MM.1S (cell line): ENCODE results near the gene MSMP.
A peak's percentile ranks its signal among the peaks of the same experiment; 100 is the strongest.

ENCODE experiments used
- DNase-seq: peaks from one replicate; pipeline ENCODE4 v3.0.0-alpha.2; 2015
- H2AFZ ChIP-seq: fragments of 300-600 bp; sonication (generic); 2 replicates; pipeline ENCODE4 v1.6.0; 2016; ENCODE audit warnings: antibody characterized with exemption, low read length
- H3F3A ChIP-seq: fragments of 300-600 bp; sonication (generic); 2 replicates; pipeline ENCODE4 v1.6.1; 2016; ENCODE audit warnings: mild to moderate bottlenecking, antibody characterized with exemption, low read length, moderate library complexity, mixed read lengths; ENCODE audit not compliant: insufficient read depth
- H3K27ac ChIP-seq: fragments of 300-600 bp; sonication (generic); 2 replicates; pipeline ENCODE4 v1.5.1; 2016; ENCODE audit warnings: mild to moderate bottlenecking, low read length
- H3K27me3 ChIP-seq: fragments of 300-600 bp; sonication (generic); replicated peaks from 2 replicates; pipeline ENCODE4 v1.6.0; 2016; ENCODE audit warnings: low read length; ENCODE audit not compliant: insufficient read depth
- H3K36me3 ChIP-seq: fragments of 300-600 bp; sonication (generic); replicated peaks from 2 replicates; pipeline ENCODE4 v1.6.1; 2016; ENCODE audit warnings: mild to moderate bottlenecking, low read length, mixed read lengths; ENCODE audit not compliant: insufficient read depth
- H3K4me1 ChIP-seq: fragments of 300-600 bp; sonication (generic); 2 replicates; pipeline ENCODE4 v1.6.1; 2016; ENCODE audit warnings: low read length, mixed read lengths
- H3K4me2 ChIP-seq: fragments of 300-600 bp; sonication (generic); 2 replicates; pipeline ENCODE4 v1.6.0; 2016; ENCODE audit warnings: low read depth, low read length
- H3K4me3 ChIP-seq: fragments of 300-600 bp; sonication (generic); 2 replicates; pipeline ENCODE4 v1.5.1; 2016; ENCODE audit warnings: low read length, mixed read lengths
- H3K79me2 ChIP-seq: fragments of 300-600 bp; sonication (generic); 2 replicates; pipeline ENCODE4 v1.6.1; 2016; ENCODE audit warnings: mixed run types, low read length, mixed read lengths
- H3K9ac ChIP-seq: fragments of 300-600 bp; sonication (generic); 2 replicates; pipeline ENCODE4 v1.6.1; 2016; ENCODE audit warnings: low read length, mixed read lengths
- H3K9me2 ChIP-seq: fragments of 300-600 bp; sonication (generic); replicated peaks from 2 replicates; pipeline ENCODE4 v1.6.1; 2016; ENCODE audit warnings: mild to moderate bottlenecking, low read length, mixed read lengths; ENCODE audit not compliant: insufficient read depth
- H3K9me3 ChIP-seq: fragments of 300-600 bp; sonication (generic); replicated peaks from 2 replicates; pipeline ENCODE4 v1.6.1; 2016; ENCODE audit warnings: mild to moderate bottlenecking, low read length, mixed read lengths; ENCODE audit not compliant: insufficient read depth
- H4K20me1 ChIP-seq: fragments of 300-600 bp; sonication (generic); 2 replicates; pipeline ENCODE4 v1.6.1; 2016; ENCODE audit warnings: mild to moderate bottlenecking, low read length, moderate library complexity, mixed read lengths; ENCODE audit not compliant: insufficient read depth
- EZH2 ChIP-seq: fragments of 300-600 bp; sonication (generic); optimal IDR thresholded peaks from 2 replicates; pipeline ENCODE3; 2017; ENCODE audit warnings: low read depth, mild to moderate bottlenecking, antibody characterized with exemption, low read length, mixed read lengths
- EZH2phosphoT487 ChIP-seq: fragments of 300-600 bp; sonication (generic); IDR thresholded peaks from 2 replicates; pipeline ENCODE4 v1.6.1; 2018; ENCODE audit warnings: antibody characterized with exemption, low read length
- TF ChIP-seq, protein P1 (sequence below): fragments of 300-600 bp; sonication (generic); IDR thresholded peaks from 2 replicates; pipeline ENCODE4 v1.5.1; 2016; ENCODE audit warnings: antibody characterized with exemption, low read length, mixed read lengths

MSMP gene

GRCh38 chr9:35728041-35728971 lies 25.8 kb downstream of the MSMP start:
- no peaks in the 10 kb centered on the region for H3K27me3 ChIP-seq
- H3K9me2 ChIP-seq = no peaks in the 10 kb centered on the region
- peak overlapping the region; percentile 64 for H3K4me2 ChIP-seq
- H4K20me1 ChIP-seq = no peaks in the 10 kb centered on the region
- peak overlapping the region; percentile 4; the same call in 1 of the 2 replicates for H3K27ac ChIP-seq
- TF ChIP-seq EZH2 (no peak), EZH2phosphoT487 (no peak)
- TF ChIP-seq, protein P1, sequence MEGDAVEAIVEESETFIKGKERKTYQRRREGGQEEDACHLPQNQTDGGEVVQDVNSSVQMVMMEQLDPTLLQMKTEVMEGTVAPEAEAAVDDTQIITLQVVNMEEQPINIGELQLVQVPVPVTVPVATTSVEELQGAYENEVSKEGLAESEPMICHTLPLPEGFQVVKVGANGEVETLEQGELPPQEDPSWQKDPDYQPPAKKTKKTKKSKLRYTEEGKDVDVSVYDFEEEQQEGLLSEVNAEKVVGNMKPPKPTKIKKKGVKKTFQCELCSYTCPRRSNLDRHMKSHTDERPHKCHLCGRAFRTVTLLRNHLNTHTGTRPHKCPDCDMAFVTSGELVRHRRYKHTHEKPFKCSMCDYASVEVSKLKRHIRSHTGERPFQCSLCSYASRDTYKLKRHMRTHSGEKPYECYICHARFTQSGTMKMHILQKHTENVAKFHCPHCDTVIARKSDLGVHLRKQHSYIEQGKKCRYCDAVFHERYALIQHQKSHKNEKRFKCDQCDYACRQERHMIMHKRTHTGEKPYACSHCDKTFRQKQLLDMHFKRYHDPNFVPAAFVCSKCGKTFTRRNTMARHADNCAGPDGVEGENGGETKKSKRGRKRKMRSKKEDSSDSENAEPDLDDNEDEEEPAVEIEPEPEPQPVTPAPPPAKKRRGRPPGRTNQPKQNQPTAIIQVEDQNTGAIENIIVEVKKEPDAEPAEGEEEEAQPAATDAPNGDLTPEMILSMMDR = no peak
- no peaks in the 10 kb centered on the region; the same call in 1 of the 2 replicates for H3K36me3 ChIP-seq
- H3F3A ChIP-seq = peaks cover 21% of the 10 kb centered on the region; the same call in 1 of the 2 replicates
- H3K9ac ChIP-seq = no peak overlapping the region
- H3K4me3 ChIP-seq = peak overlapping the region; percentile 19; the same call in 1 of the 2 replicates
- peak; percentile 29 for DNase-seq
- no peak overlapping the region for H2AFZ ChIP-seq
- no peaks in the 10 kb centered on the region for H3K9me3 ChIP-seq
- peaks cover 59% of the 10 kb centered on the region for H3K79me2 ChIP-seq
- H3K4me1 ChIP-seq = peaks cover 28% of the 10 kb centered on the region

GRCh38 chr9:35727676-35728040 lies 26.4 kb downstream of the MSMP start:
- Histone ChIP-seq H3K4me2 (peak overlapping the region; percentile 64; the same call in 1 of the 2 replicates), H3K9ac (no peak overlapping the region), H3K4me3 (no peak overlapping the region), H3K27me3 (no peaks in the 10 kb centered on the region), H4K20me1 (no peaks in the 10 kb centered on the region), H3K79me2 (peaks cover 56% of the 10 kb centered on the region), H2AFZ (no peak overlapping the region), H3F3A (peaks cover 15% of the 10 kb centered on the region; the same call in 1 of the 2 replicates), H3K4me1 (peaks cover 28% of the 10 kb centered on the region), H3K36me3 (no peaks in the 10 kb centered on the region; the same call in 1 of the 2 replicates), H3K27ac (no peak overlapping the region), H3K9me3 (no peaks in the 10 kb centered on the region), H3K9me2 (no peaks in the 10 kb centered on the region)
- TF ChIP-seq EZH2 = no peak
- DNase-seq = no peak

GRCh38 chr9:35726931-35727330 lies 27.1 kb downstream of the MSMP start:
- Histone ChIP-seq H3K27me3 (no peaks in the 10 kb centered on the region), H3K4me1 (peaks cover 28% of the 10 kb centered on the region), H3K9me2 (no peaks in the 10 kb centered on the region), H3K9me3 (no peaks in the 10 kb centered on the region), H3K36me3 (no peaks in the 10 kb centered on the region; the same call in 1 of the 2 replicates), H3K4me3 (no peak overlapping the region), H3K27ac (no peak overlapping the region), H2AFZ (no peak overlapping the region), H3K4me2 (no peak overlapping the region), H3K79me2 (peaks cover 56% of the 10 kb centered on the region), H4K20me1 (no peaks in the 10 kb centered on the region), H3K9ac (no peak overlapping the region), H3F3A (peaks cover 10% of the 10 kb centered on the region; the same call in 1 of the 2 replicates)
- TF ChIP-seq, protein P1 = no peak
- no peak for TF ChIP-seq EZH2phosphoT487
- TF ChIP-seq EZH2 = no peak
- DNase-seq = no peak
